Transverse colon (tissue), 4 donors: ENCODE measurements around the gene PRKD3. TPM values are rescaled to one million over a fixed set of nuclear protein-coding genes. Genes with fewer than 3 reads are reported as not detected.
"Not testable (repeated sequence)": the region's sequence is repeated elsewhere in the genome, so short reads cannot be mapped to it uniquely, and the experiment has no call there.

Experiments
- DNase-seq: peaks from one replicate; pipeline ENCODE4 v3.0.0-alpha.2; 2019
- H3K27ac ChIP-seq, 4 donors: fragments of 200-600 bp; sonication (generic); 2 replicates each; pipeline ENCODE4 v1.5.1; 2016 to 2018; ENCODE audit warnings: inconsistent platforms in 4 of 4
- H3K27me3 ChIP-seq: fragments of 200-600 bp; sonication (generic); 2 replicates; pipeline ENCODE4 v1.5.1; 2017; ENCODE audit warnings: inconsistent platforms
- H3K36me3 ChIP-seq, 4 donors: fragments of 200-600 bp; sonication (generic); 2 replicates each; pipeline ENCODE4 v1.5.1; 2017 to 2019; ENCODE audit warnings: inconsistent platforms in 4 of 4
- H3K4me1 ChIP-seq, 4 donors: fragments of 200-600 bp; sonication (generic); 2 replicates each; pipeline ENCODE4 v1.5.1; 2017 to 2020; ENCODE audit warnings: inconsistent platforms in 4 of 4
- H3K4me3 ChIP-seq, 4 donors: fragments of 200-600 bp; sonication (generic); 1 replicate in 1 of 4; 2 replicates in 3 of 4; pipeline versions ENCODE4 v1.5.1 to v1.6.1; 2017 to 2019; ENCODE audit warnings: inconsistent platforms in 4 of 4
- H3K9me3 ChIP-seq, 2 donors: fragments of 200-600 bp; sonication (generic); 2 replicates each; pipeline ENCODE4 v1.5.1; 2017 to 2019; ENCODE audit warnings: inconsistent platforms in 2 of 2
- EP300 ChIP-seq: sonication (generic); formaldehyde crosslinking; IDR thresholded peaks from one replicate; pipeline ENCODE4 v1.6.1; 2017; ENCODE audit warnings: antibody characterized with exemption, low read depth
- POLR2A ChIP-seq: fragments of 450-650 bp; IDR thresholded peaks from one replicate; pipeline ENCODE4 v1.6.1; 2016; ENCODE audit warnings: antibody characterized with exemption, mild to moderate bottlenecking, moderate library complexity
- POLR2AphosphoS5 ChIP-seq, 3 donors: sonication (generic); formaldehyde crosslinking; IDR thresholded peaks; one replicate each; pipeline ENCODE4 v1.6.1; 2016; ENCODE audit warnings: antibody characterized with exemption in 3 of 3
- WGBS, 2 donors: methylation state at CpG; one replicate each; pipeline ENCODE4 v1.1.5; 2018; ENCODE audit warnings: low coverage in 1 of 2; 5-methylcytosine and 5-hydroxymethylcytosine counted together
- in situ Hi-C, 4 donors: fragments of 200-750 bp; cut with MboI; loops; one replicate each; pipeline versions ENCODE4 v1.15.0 to v1.15.1; 2017; ENCODE audit warnings: low sequenced_read_pairs in 3 of 4, low pct_ligation_motif_present in 1 of 4, low pct_unique_long_range_greater_than_20kb in 1 of 4
- intact Hi-C: fragments of 100-400 bp; cut with DNase I; formaldehyde crosslinking; loops from one replicate; pipeline ENCODE4 v1.15.1; 2023; ENCODE audit warnings: low total_unique reads
- total RNA-seq, 4 donors: library from RNA; depleted of rRNA; stranded (reverse); fragments of >200 nt; gene quantifications; one replicate each; pipeline ENCODE4 v1.1.0, GENCODE V29; 2016
- TF ChIP-seq, protein P1 (sequence below), 5 experiments: fragments of 200-600 bp in 3 of 5; fragments of 450-650 bp in 2 of 5; sonication (generic) in 3 of 5; IDR thresholded peaks; 1 replicate in 2 of 5; 2 replicates in 3 of 5; pipeline ENCODE4 v1.5.1; 2016 to 2017; ENCODE audit warnings: antibody characterized with exemption in 5 of 5, inconsistent platforms in 3 of 5, mild to moderate bottlenecking in 2 of 5, moderate library complexity in 1 of 5

Gene PRKD3
- total RNA-seq, 4 donors from 2014 or later: 2.6 to 83.8 (median 28.6) TPM

DNA sequence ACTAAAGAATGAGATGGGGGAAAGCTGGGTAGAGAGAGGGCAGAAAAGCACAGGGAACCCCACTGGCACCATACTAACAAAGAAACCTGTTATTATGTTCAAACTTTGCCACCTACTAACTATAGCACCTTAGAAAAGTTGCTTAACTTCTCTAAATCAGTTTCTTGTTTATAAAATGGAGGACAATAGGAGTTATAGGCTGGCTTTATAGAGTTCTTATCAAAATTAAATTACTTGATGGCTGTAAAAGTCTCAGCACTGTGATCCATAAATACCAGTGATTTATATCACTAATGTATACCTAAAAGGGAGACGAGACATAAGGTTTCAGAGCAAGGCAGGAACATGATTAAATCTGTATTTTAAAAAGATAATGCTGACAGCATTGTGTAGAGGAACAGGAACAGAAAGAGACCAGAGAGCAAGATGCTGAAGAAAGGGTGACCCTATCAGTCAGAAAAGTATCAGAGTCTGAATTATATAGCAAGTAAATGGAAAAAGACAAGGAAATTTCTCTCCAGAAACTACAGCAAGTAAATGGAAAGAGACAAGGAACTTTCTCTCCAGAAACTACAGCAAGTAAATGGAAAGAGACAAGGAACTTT is 29.1 kb downstream of the PRKD3 start:
- DNase-seq: no peak
- WGBS, 2 donors: 35% methylated on average over 1 of the region's 1 CpG; no CpG with 5 or more reads in 1 of the 2 donors
- no peak overlapping the region for H3K27ac ChIP-seq
- H3K9me3 ChIP-seq: no peaks in the 10 kb centered on the region
- peaks cover 0 to 17% (median 7%) of the 10 kb centered on the region in 4 donors for H3K4me1 ChIP-seq
- TF ChIP-seq, protein P1, sequence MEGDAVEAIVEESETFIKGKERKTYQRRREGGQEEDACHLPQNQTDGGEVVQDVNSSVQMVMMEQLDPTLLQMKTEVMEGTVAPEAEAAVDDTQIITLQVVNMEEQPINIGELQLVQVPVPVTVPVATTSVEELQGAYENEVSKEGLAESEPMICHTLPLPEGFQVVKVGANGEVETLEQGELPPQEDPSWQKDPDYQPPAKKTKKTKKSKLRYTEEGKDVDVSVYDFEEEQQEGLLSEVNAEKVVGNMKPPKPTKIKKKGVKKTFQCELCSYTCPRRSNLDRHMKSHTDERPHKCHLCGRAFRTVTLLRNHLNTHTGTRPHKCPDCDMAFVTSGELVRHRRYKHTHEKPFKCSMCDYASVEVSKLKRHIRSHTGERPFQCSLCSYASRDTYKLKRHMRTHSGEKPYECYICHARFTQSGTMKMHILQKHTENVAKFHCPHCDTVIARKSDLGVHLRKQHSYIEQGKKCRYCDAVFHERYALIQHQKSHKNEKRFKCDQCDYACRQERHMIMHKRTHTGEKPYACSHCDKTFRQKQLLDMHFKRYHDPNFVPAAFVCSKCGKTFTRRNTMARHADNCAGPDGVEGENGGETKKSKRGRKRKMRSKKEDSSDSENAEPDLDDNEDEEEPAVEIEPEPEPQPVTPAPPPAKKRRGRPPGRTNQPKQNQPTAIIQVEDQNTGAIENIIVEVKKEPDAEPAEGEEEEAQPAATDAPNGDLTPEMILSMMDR (IDR thresholded peaks at IDR 0.05): no peak
- no peak for TF ChIP-seq EP300
- TF ChIP-seq POLR2A: no peak
- no peak for TF ChIP-seq POLR2AphosphoS5 (IDR thresholded peaks at IDR 0.05)
- H3K36me3 ChIP-seq: no peaks in the 10 kb centered on the region
- intact Hi-C loops (no loop called here), in situ Hi-C loops (no loop called here)
- no peaks in the 10 kb centered on the region for H3K27me3 ChIP-seq
- H3K4me3 ChIP-seq: no peak overlapping the region

DNA sequence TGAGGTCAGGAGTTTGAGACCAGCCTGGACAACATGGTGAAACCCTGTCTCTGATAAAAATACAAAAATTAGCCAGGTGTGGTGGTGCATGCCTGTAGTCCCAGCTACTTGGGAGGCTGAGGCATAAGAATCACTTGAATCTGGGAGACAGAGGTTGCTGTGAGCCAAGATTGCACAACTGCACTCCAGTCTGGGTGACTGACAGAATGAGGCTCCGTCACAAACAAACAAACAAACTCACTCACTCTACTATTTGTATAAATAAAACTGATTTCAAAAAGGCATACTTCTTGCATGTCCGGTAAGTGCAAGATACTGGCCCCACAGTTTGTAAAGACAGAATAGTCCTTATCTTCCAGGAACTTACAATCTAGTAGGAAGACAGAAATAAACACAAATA is 29.8 kb downstream of the PRKD3 start:
- WGBS, 2 donors: 75 to 90% methylated on average over 1 to 2 of the region's 2 CpGs
- peaks cover 0 to 17% (median 7%) of the 10 kb centered on the region in 4 donors for H3K4me1 ChIP-seq
- intact Hi-C loops, H3K9me3 ChIP-seq, H3K4me3 ChIP-seq, H3K27ac ChIP-seq, in situ Hi-C loops, H3K36me3 ChIP-seq, DNase-seq, H3K27me3 ChIP-seq: not testable (repeated sequence)

DNA sequence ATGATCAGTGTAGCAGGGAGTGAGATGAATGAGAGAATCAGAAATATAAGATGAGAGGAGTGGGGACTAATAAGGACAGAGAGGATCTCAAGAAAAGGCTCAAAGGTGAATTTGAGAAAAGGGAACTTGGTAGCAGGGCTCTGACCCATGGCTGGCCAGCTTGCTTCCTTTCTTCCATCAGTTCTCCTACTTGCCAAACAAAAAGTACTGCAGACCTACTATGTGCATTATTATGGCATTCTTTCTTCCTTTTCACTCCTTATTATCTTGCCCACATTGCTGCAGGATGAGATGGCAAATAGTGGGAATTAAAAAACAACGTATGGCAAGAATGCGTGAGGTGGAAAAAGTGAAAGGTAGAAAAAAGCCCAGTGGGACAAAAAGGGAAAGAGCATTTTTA is 33.0 kb downstream of the PRKD3 start:
- Histone ChIP-seq H3K27me3 (no peaks in the 10 kb centered on the region), H3K27ac (no peak overlapping the region), H3K4me3 (no peak overlapping the region), H3K9me3 (no peaks in the 10 kb centered on the region), H3K4me1 (peaks cover 0 to 17% (median 7%) of the 10 kb centered on the region in 4 donors), H3K36me3 (peaks cover 0 to 11% (median 0%) of the 10 kb centered on the region in 4 donors)
- intact Hi-C loops (no loop called here), in situ Hi-C loops (no loop called here)
- 93 to 100% methylated on average over 2 of the region's 2 CpGs for WGBS, 2 donors
- no peak for DNase-seq
- TF ChIP-seq, protein P1 (IDR thresholded peaks at IDR 0.05): no peak
- TF ChIP-seq EP300 (no peak), POLR2A (no peak), POLR2AphosphoS5 (IDR thresholded peaks at IDR 0.05) (no peak)

DNA sequence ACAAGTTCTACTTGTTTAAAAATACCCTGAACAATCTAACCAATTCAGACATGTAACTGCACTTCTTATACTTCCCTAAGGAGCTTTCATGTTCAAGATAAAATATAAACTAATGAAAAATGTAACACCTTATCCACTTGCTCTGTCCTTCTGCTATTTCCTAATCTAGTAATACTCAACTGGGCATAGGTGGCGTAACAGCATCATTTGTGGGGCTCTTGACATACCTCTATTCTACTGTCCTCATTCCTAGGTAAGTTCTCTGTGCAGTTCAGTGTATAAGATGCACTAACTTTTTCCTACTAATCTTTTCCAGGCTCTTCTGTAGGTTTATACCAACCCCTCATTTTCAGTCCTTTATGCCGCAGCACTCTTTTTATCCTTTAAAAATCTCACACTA is 36.7 kb downstream of the PRKD3 start:
- 95 to 100% methylated on average over 1 to 2 of the region's 2 CpGs for WGBS, 2 donors
- Histone ChIP-seq H3K27me3 (no peaks in the 10 kb centered on the region), H3K27ac (no peak overlapping the region), H3K9me3 (no peaks in the 10 kb centered on the region), H3K4me1 (no peaks in the 10 kb centered on the region), H3K4me3 (no peak overlapping the region), H3K36me3 (peaks cover 0 to 11% (median 5%) of the 10 kb centered on the region in 4 donors)
- no peak for DNase-seq
- in situ Hi-C loops (no loop called here), intact Hi-C loops (no loop called here)
- TF ChIP-seq, protein P1 (IDR thresholded peaks at IDR 0.05): no peak
- TF ChIP-seq POLR2AphosphoS5 (IDR thresholded peaks at IDR 0.05) (no peak), POLR2A (no peak), EP300 (no peak)

DNA sequence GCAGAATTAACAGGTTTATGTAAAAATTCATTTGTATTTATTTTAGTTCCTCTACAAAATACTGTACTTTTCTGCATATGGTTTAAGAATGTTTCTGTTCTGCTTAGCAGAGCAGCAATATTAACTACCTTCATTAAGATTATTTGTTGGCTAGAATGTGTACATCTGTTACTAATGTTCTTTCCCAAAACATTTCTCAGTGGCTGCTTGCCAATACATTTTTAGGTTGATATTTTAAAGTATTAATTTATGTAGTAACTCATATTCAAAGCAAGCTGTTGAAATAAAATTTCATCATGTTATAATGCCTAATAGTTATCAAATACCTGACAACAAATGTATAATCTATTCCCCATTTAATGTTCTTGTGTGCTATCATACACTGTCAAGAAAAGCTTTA is 40.3 kb downstream of the PRKD3 start:
- H3K36me3 ChIP-seq: peaks cover 0 to 25% (median 6%) of the 10 kb centered on the region in 4 donors
- no peak overlapping the region for H3K27ac ChIP-seq

More for the DNA sequence above, 40.3 kb downstream of the PRKD3 start:
- H3K4me1 ChIP-seq: no peaks in the 10 kb centered on the region
- intact Hi-C loops (no loop called here), in situ Hi-C loops (no loop called here)
- H3K9me3 ChIP-seq: no peaks in the 10 kb centered on the region
- no peak for DNase-seq
- TF ChIP-seq, protein P1 (IDR thresholded peaks at IDR 0.05): no peak
- TF ChIP-seq EP300 (no peak), POLR2AphosphoS5 (IDR thresholded peaks at IDR 0.05) (no peak), POLR2A (no peak)
- H3K27me3 ChIP-seq: no peaks in the 10 kb centered on the region
- no peak overlapping the region for H3K4me3 ChIP-seq
